Esophagus muscularis mucosa (tissue), 4 donors: ENCODE data around the gene ADGRB3. TPM values are rescaled to one million over a fixed set of nuclear protein-coding genes. Genes with fewer than 3 reads are reported as not detected.
"Not testable (repeated sequence)": the region's sequence is repeated elsewhere in the genome, so short reads cannot be mapped to it uniquely, and the experiment has no call there.

Experiments
- DNase-seq: peaks from one replicate; pipeline ENCODE4 v3.0.0-alpha.2; 2017; ENCODE audit errors: extremely low spot score
- H3K27ac ChIP-seq, 4 donors: fragments of 200-600 bp; sonication (generic); replicated peaks in 1 of 4; 1 replicate in 3 of 4; 2 replicates in 1 of 4; pipeline ENCODE4 v1.5.1; 2016 to 2019; ENCODE audit warnings: mild to moderate bottlenecking in 1 of 4
- H3K27me3 ChIP-seq, 4 donors: fragments of 200-600 bp; sonication (generic); one replicate each; pipeline versions ENCODE4 v1.5.1 to v1.6.0; 2016 to 2019
- H3K36me3 ChIP-seq, 4 donors: fragments of 200-600 bp; sonication (generic); one replicate each; pipeline ENCODE4 v1.5.1; 2016 to 2019
- H3K4me1 ChIP-seq, 4 donors: fragments of 200-600 bp; sonication (generic); one replicate each; pipeline ENCODE4 v1.5.1; 2016 to 2019
- H3K4me3 ChIP-seq, 4 donors: fragments of 200-600 bp; sonication (generic); 1 replicate in 2 of 4; 2 replicates in 2 of 4; pipeline ENCODE4 v1.5.1; 2016 to 2019; ENCODE audit warnings: mild to moderate bottlenecking in 4 of 4, moderate library complexity in 1 of 4
- H3K9me3 ChIP-seq, 4 donors: fragments of 200-600 bp; sonication (generic); 1 replicate in 3 of 4; 2 replicates in 1 of 4; pipeline ENCODE4 v1.5.1; 2016 to 2019
- EP300 ChIP-seq: sonication (generic); formaldehyde crosslinking; IDR thresholded peaks from one replicate; pipeline ENCODE4 v1.6.1; 2017; ENCODE audit warnings: antibody characterized with exemption
- POLR2A ChIP-seq: fragments of 450-650 bp; IDR thresholded peaks from one replicate; pipeline ENCODE4 v1.6.1; 2017; ENCODE audit warnings: antibody characterized with exemption, moderate library complexity, mild to moderate bottlenecking, low read depth
- POLR2AphosphoS5 ChIP-seq, 2 donors: sonication (generic); formaldehyde crosslinking; IDR thresholded peaks; one replicate each; pipeline ENCODE4 v1.6.1; 2017; ENCODE audit warnings: antibody characterized with exemption in 2 of 2
- WGBS: methylation state at CpG from one replicate; pipeline ENCODE4 v1.1.5; 2018; 5-methylcytosine and 5-hydroxymethylcytosine counted together
- intact Hi-C: fragments of 100-400 bp; cut with DNase I; formaldehyde crosslinking; loops from one replicate; pipeline ENCODE4 v1.15.1; 2023
- total RNA-seq, 4 donors: library from RNA; depleted of rRNA; stranded (reverse); fragments of >200 nt; gene quantifications; one replicate each; pipeline versions ENCODE4 v1.1.0 to v1.2.1, GENCODE V29; 2016
- TF ChIP-seq, protein P1 (sequence below), 3 experiments: fragments of 200-600 bp in 2 of 3; fragments of 450-650 bp in 1 of 3; sonication (generic) in 2 of 3; IDR thresholded peaks; one replicate each; pipeline ENCODE4 v1.5.1; 2017 to 2019; ENCODE audit warnings: antibody characterized with exemption in 3 of 3, mild to moderate bottlenecking in 2 of 3, moderate library complexity in 1 of 3

The ADGRB3 gene
- total RNA-seq, 4 donors from 2014 or later: 4.9 to 6.3 (median 5.8) TPM

DNA sequence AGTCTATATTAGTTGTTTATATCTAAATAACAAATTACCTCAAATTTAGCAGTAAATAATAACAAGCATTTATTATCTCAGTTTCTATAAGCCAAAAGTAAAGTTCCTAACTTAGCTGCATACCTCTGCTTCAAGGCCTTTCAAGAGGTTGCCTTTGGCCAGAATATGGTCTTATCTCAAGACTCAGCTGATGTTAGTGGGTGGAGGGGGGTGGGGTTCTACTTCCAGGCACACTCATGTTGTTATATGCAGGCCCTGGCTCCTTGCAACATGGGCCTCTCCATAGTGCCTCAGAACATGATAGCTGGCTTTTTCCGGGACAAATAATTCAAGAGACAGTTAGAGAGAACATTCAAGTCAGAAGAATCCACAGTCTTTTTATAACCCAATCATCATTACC is 266.0 kb downstream of the ADGRB3 start:
- Histone ChIP-seq H3K9me3 (no peaks in the 10 kb centered on the region), H3K4me1 (no peaks in the 10 kb centered on the region), H3K4me3 (no peak overlapping the region), H3K27ac (no peak overlapping the region), H3K27me3 (no peaks in the 10 kb centered on the region), H3K36me3 (no peaks in the 10 kb centered on the region)
- TF ChIP-seq, protein P1, sequence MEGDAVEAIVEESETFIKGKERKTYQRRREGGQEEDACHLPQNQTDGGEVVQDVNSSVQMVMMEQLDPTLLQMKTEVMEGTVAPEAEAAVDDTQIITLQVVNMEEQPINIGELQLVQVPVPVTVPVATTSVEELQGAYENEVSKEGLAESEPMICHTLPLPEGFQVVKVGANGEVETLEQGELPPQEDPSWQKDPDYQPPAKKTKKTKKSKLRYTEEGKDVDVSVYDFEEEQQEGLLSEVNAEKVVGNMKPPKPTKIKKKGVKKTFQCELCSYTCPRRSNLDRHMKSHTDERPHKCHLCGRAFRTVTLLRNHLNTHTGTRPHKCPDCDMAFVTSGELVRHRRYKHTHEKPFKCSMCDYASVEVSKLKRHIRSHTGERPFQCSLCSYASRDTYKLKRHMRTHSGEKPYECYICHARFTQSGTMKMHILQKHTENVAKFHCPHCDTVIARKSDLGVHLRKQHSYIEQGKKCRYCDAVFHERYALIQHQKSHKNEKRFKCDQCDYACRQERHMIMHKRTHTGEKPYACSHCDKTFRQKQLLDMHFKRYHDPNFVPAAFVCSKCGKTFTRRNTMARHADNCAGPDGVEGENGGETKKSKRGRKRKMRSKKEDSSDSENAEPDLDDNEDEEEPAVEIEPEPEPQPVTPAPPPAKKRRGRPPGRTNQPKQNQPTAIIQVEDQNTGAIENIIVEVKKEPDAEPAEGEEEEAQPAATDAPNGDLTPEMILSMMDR (IDR thresholded peaks at IDR 0.05): no peak
- no peak for TF ChIP-seq POLR2AphosphoS5 (IDR thresholded peaks at IDR 0.05)
- TF ChIP-seq EP300: no peak
- no peak for TF ChIP-seq POLR2A
- WGBS: 100% methylated on average over 1 of the region's 1 CpG
- DNase-seq: no peak
- intact Hi-C loops: no loop called here

GRCh38 chr6:68911334-68911733 is 276.3 kb downstream of the ADGRB3 start:
- 69% methylated on average over 3 of the region's 3 CpGs for WGBS
- H3K9me3 ChIP-seq: no peaks in the 10 kb centered on the region
- H3K4me1 ChIP-seq: no peaks in the 10 kb centered on the region
- no peaks in the 10 kb centered on the region for H3K27me3 ChIP-seq
- H3K27ac ChIP-seq: no peak overlapping the region
- H3K36me3 ChIP-seq: no peaks in the 10 kb centered on the region
- TF ChIP-seq, protein P1 (IDR thresholded peaks at IDR 0.05): no peak
- TF ChIP-seq POLR2AphosphoS5 (IDR thresholded peaks at IDR 0.05) (no peak), EP300 (no peak), POLR2A (no peak)
- no peak for DNase-seq
- intact Hi-C loops: no loop called here
- no peak overlapping the region for H3K4me3 ChIP-seq

DNA sequence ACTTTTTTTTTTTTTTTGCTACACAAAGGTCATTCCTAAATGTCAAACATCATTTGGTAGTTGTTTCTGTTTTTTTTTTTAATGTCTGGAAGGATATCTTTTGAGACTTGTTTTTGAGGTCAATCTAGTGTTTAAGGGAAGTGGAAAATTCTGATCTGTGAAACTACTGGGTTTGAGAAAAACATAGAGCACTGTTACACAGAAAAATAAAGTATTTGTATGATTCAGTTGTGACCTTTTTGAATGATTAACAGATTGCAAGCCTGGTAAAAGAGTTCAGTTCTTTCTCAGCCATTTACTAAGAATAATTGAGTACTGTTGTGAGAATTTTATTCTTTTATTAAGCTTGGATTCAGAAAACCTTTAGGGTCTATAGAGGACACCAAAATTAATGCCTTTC is 276.7 kb downstream of the ADGRB3 start:
- intact Hi-C loops: no loop called here
- H3K27ac ChIP-seq: no peak overlapping the region
- H3K36me3 ChIP-seq: no peaks in the 10 kb centered on the region
- no peak for DNase-seq
- TF ChIP-seq EP300 (no peak), POLR2AphosphoS5 (IDR thresholded peaks at IDR 0.05) (no peak), POLR2A (no peak)
- TF ChIP-seq, protein P1 (IDR thresholded peaks at IDR 0.05): no peak
- no peak overlapping the region for H3K4me3 ChIP-seq
- no peaks in the 10 kb centered on the region for H3K9me3 ChIP-seq
- no peaks in the 10 kb centered on the region for H3K4me1 ChIP-seq
- H3K27me3 ChIP-seq: no peaks in the 10 kb centered on the region

GRCh38 chr6:68912805-68913204 is 277.7 kb downstream of the ADGRB3 start:
- DNase-seq, H3K27ac ChIP-seq, H3K4me1 ChIP-seq, intact Hi-C loops, H3K4me3 ChIP-seq, H3K9me3 ChIP-seq, H3K27me3 ChIP-seq, H3K36me3 ChIP-seq: not testable (repeated sequence)
- 93% methylated on average over 9 of the region's 9 CpGs for WGBS

- H3K4me3 ChIP-seq: no peak overlapping the region
- H3K36me3 ChIP-seq: no peaks in the 10 kb centered on the region
- TF ChIP-seq EP300 (no peak), POLR2AphosphoS5 (IDR thresholded peaks at IDR 0.05) (no peak), POLR2A (no peak)
- TF ChIP-seq, protein P1 (IDR thresholded peaks at IDR 0.05): no peak
- no peaks in the 10 kb centered on the region for H3K27me3 ChIP-seq
- H3K27ac ChIP-seq: no peak overlapping the region
- H3K9me3 ChIP-seq: no peaks in the 10 kb centered on the region
- 45% methylated on average over 2 of the region's 2 CpGs for WGBS
- intact Hi-C loops: no loop called here
- no peak for DNase-seq
- no peaks in the 10 kb centered on the region for H3K4me1 ChIP-seq
Measured at GRCh38 chr6:68915586-68915985, 280.5 kb downstream of the ADGRB3 start.
